Neural cell (in vitro differentiated cells): ENCODE data around the gene CLIP1. TPM values are rescaled to one million over a fixed set of nuclear protein-coding genes. Genes with fewer than 3 reads are reported as not detected.

Source experiments
- H2AFZ ChIP-seq: fragments of 200-600, 300-800 bp; sonication (generic), shearing (Covaris generic); 2 replicates; pipeline ENCODE4 v1.6.0; 2014; ENCODE audit warnings: low read depth, mild to moderate bottlenecking, antibody characterized with exemption, low read length, moderate library complexity
- H3F3A ChIP-seq: fragments of 200-600 bp; shearing (Covaris generic); 2 replicates; pipeline ENCODE4 v1.6.1; 2016; ENCODE audit warnings: mild to moderate bottlenecking, moderate library complexity, mixed read lengths, antibody characterized with exemption, low read length; ENCODE audit not compliant: insufficient read depth, poor library complexity, severe bottlenecking
- H3K27ac ChIP-seq: fragments of 200-600, 300-800 bp; sonication (generic), shearing (Covaris generic); 2 replicates; pipeline ENCODE4 v1.5.1; 2014; ENCODE audit warnings: mild to moderate bottlenecking, low read length, moderate library complexity
- H3K27me3 ChIP-seq: fragments of 300-800, 200-600 bp; sonication (generic), shearing (Covaris generic); 2 replicates; pipeline ENCODE4 v1.6.0; 2014; ENCODE audit warnings: mild to moderate bottlenecking, low read depth, low read length, moderate library complexity; ENCODE audit not compliant: insufficient read depth
- H3K36me3 ChIP-seq: fragments of 300-800, 200-600 bp; sonication (generic), shearing (Covaris generic); 2 replicates; pipeline ENCODE4 v1.5.1; 2014; ENCODE audit warnings: mild to moderate bottlenecking, antibody characterized with exemption, low read length, moderate library complexity; ENCODE audit not compliant: insufficient read depth
- H3K4me2 ChIP-seq: fragments of 300-800, 200-600 bp; sonication (generic), shearing (Covaris generic); 2 replicates; pipeline ENCODE4 v1.6.0; 2014; ENCODE audit warnings: mild to moderate bottlenecking, low read length
- H3K4me3 ChIP-seq: fragments of 300-800, 200-600 bp; sonication (generic), shearing (Covaris generic); 2 replicates; pipeline ENCODE4 v1.5.1; 2014; ENCODE audit warnings: mild to moderate bottlenecking, low read length, moderate library complexity
- H3K79me2 ChIP-seq: fragments of 200-600 bp; shearing (Covaris generic); replicated peaks from 2 replicates; pipeline ENCODE4 v1.6.0; 2014; ENCODE audit warnings: mild to moderate bottlenecking, low read length, moderate library complexity; ENCODE audit not compliant: insufficient read depth
- H3K9ac ChIP-seq: fragments of 300-800, 200-600 bp; sonication (generic), shearing (Covaris generic); 2 replicates; pipeline ENCODE4 v1.6.1; 2016; ENCODE audit warnings: mild to moderate bottlenecking, low read length, mixed read lengths
- H3K9me2 ChIP-seq: fragments of 200-600 bp; shearing (Covaris generic); 2 replicates; pipeline ENCODE4 v1.6.1; 2016; ENCODE audit warnings: mild to moderate bottlenecking, low read length, mixed read lengths; ENCODE audit not compliant: insufficient read depth
- H3K9me3 ChIP-seq: fragments of 200-600, 300-800 bp; sonication (generic), shearing (Covaris generic); 2 replicates; pipeline ENCODE4 v1.6.1; 2016; ENCODE audit warnings: mild to moderate bottlenecking, mixed run types, low read length, moderate library complexity, mixed read lengths
- H4K20me1 ChIP-seq: fragments of 200-600 bp; shearing (Covaris generic); 2 replicates; pipeline ENCODE4 v1.6.1; 2016; ENCODE audit warnings: mild to moderate bottlenecking, mixed run types; ENCODE audit not compliant: insufficient read depth
- CTCF ChIP-seq: fragments of 450-650 bp; IDR thresholded peaks from 2 replicates; pipeline ENCODE4 v1.5.1; 2014; ENCODE audit warnings: antibody characterized with exemption, mild to moderate bottlenecking, moderate library complexity; ENCODE audit not compliant: poor library complexity, severe bottlenecking
- EP300 ChIP-seq: fragments of 450-650 bp; conservative IDR thresholded peaks from 2 replicates; pipeline ENCODE4 v1.6.1; 2014; ENCODE audit warnings: antibody characterized with exemption, mild to moderate bottlenecking, moderate library complexity; ENCODE audit not compliant: poor library complexity, severe bottlenecking
- EZH2 ChIP-seq: fragments of 200-600, 300-800 bp; shearing (Covaris generic), sonication (generic); IDR thresholded peaks from 2 replicates; pipeline ENCODE4 v1.6.1; 2014; ENCODE audit warnings: antibody characterized with exemption, low read length, borderline replicate concordance, mild to moderate bottlenecking; ENCODE audit not compliant: insufficient read depth, poor library complexity, severe bottlenecking
- MXI1 ChIP-seq: fragments of 450-650 bp; conservative IDR thresholded peaks from 2 replicates; pipeline ENCODE4 v1.6.1; 2014; ENCODE audit warnings: antibody characterized with exemption, mild to moderate bottlenecking; ENCODE audit not compliant: poor library complexity, severe bottlenecking
- POLR2AphosphoS5 ChIP-seq: IDR thresholded peaks from 2 replicates; pipeline ENCODE4 v1.6.1; 2012
- RAD21 ChIP-seq: fragments of 450-650 bp; conservative IDR thresholded peaks from 2 replicates; pipeline ENCODE4 v1.6.1; 2014; ENCODE audit warnings: antibody characterized with exemption, mild to moderate bottlenecking, moderate library complexity
- REST ChIP-seq: IDR thresholded peaks from 2 replicates; pipeline ENCODE4 v1.6.1; 2012; ENCODE audit warnings: borderline replicate concordance
- SMC3 ChIP-seq: fragments of 450-650 bp; conservative IDR thresholded peaks from 2 replicates; pipeline ENCODE4 v1.6.1; 2014; ENCODE audit warnings: antibody characterized with exemption, mild to moderate bottlenecking, moderate library complexity; ENCODE audit not compliant: poor library complexity
- polyA plus RNA-seq: library from polyadenylated mRNA; depleted of rRNA; stranded (reverse); fragments of >200 nt; gene quantifications from 2 replicates; pipeline ENCODE4 v1.2.3, GENCODE V29; 2014

The CLIP1 gene
- polyA plus RNA-seq, 1 donor from 2014 or later = 67.4 TPM

GRCh38 chr12:122458105-122459035, 35.9 kb upstream of the CLIP1 start:
- no peaks in the 10 kb centered on the region for H3K27me3 ChIP-seq
- no peaks in the 10 kb centered on the region for H3K79me2 ChIP-seq
- H3K4me3 ChIP-seq = no peak overlapping the region
- no peaks in the 10 kb centered on the region for H3K9me2 ChIP-seq
- no peaks in the 10 kb centered on the region for H4K20me1 ChIP-seq
- no peaks in the 10 kb centered on the region for H3K36me3 ChIP-seq
- no peak for TF ChIP-seq MXI1
- no peak for TF ChIP-seq EZH2
- no peak for TF ChIP-seq CTCF
- H3F3A ChIP-seq = no peaks in the 10 kb centered on the region
- H3K27ac ChIP-seq = no peak overlapping the region
- no peak overlapping the region for H3K9ac ChIP-seq
- H3K9me3 ChIP-seq = no peaks in the 10 kb centered on the region
- H2AFZ ChIP-seq = no peak overlapping the region
- no peak overlapping the region for H3K4me2 ChIP-seq

GRCh38 chr12:122457627-122458026, 35.2 kb upstream of the CLIP1 start:
- Histone ChIP-seq H3K27me3 (no peaks in the 10 kb centered on the region), H3K79me2 (no peaks in the 10 kb centered on the region), H3K9ac (no peak overlapping the region), H3F3A (no peaks in the 10 kb centered on the region), H3K27ac (no peak overlapping the region), H3K4me3 (no peak overlapping the region), H4K20me1 (no peaks in the 10 kb centered on the region), H3K9me2 (no peaks in the 10 kb centered on the region), H3K4me2 (no peak overlapping the region), H2AFZ (no peak overlapping the region), H3K36me3 (no peaks in the 10 kb centered on the region), H3K9me3 (no peaks in the 10 kb centered on the region)
- TF ChIP-seq RAD21 = no peak
- no peak for TF ChIP-seq POLR2AphosphoS5
- no peak for TF ChIP-seq CTCF
- TF ChIP-seq REST = no peak
- TF ChIP-seq EZH2 = no peak
- no peak for TF ChIP-seq EP300
- no peak for TF ChIP-seq SMC3
